T-helper 17 cell (primary cell): ENCODE measurements around the gene SLC24A4. TPM values are rescaled to one million over a fixed set of nuclear protein-coding genes. Genes with fewer than 3 reads are reported as not detected.
A peak's percentile ranks its signal among the peaks of the same experiment; 100 is the strongest.

Experiments used
- ATAC-seq: fragments of 150-1000 bp; cut with Tn5 transposase; 2 replicates; pipeline ENCODE4 v1.10.0; 2021; ENCODE audit warnings: mild to moderate bottlenecking, moderate library complexity
- DNase-seq, 3 donors: peaks; one replicate each; pipeline versions ENCODE4 v3.0.0 to v3.0.0-alpha.2; 2020 to 2021
- H3K9me3 ChIP-seq: one replicate; pipeline ENCODE4 v1.7.0; 2013; ENCODE audit warnings: low read length, mild to moderate bottlenecking; ENCODE audit not compliant: control insufficient read depth, poor library complexity, severe bottlenecking
- H3K27ac Mint-ChIP-seq: one replicate; pipeline ENCODE4 v1.8.0; 2022; ENCODE audit warnings: mild to moderate bottlenecking, moderate library complexity, mixed read lengths
- H3K27me3 Mint-ChIP-seq: one replicate; pipeline ENCODE4 v1.8.0; 2022; ENCODE audit warnings: mixed read lengths
- H3K36me3 Mint-ChIP-seq: one replicate; pipeline ENCODE4 v1.8.0; 2022; ENCODE audit warnings: low read depth, mixed read lengths
- H3K4me1 Mint-ChIP-seq: one replicate; pipeline ENCODE4 v1.8.0; 2022; ENCODE audit warnings: mild to moderate bottlenecking, mixed read lengths
- H3K4me3 Mint-ChIP-seq: one replicate; pipeline ENCODE4 v1.8.0; 2022; ENCODE audit warnings: mild to moderate bottlenecking, moderate library complexity, mixed read lengths
- total RNA-seq, 4 donors: library from RNA in 2 of 4; stranded (reverse) in 2 of 4; gene quantifications; one replicate each; pipeline ENCODE4 v1.2.3 and lab custom pipeline; 2022 to 2026

The SLC24A4 gene
- total RNA-seq, 2 donors from 2014 or later = 0.55 to 2.0 TPM

DNA sequence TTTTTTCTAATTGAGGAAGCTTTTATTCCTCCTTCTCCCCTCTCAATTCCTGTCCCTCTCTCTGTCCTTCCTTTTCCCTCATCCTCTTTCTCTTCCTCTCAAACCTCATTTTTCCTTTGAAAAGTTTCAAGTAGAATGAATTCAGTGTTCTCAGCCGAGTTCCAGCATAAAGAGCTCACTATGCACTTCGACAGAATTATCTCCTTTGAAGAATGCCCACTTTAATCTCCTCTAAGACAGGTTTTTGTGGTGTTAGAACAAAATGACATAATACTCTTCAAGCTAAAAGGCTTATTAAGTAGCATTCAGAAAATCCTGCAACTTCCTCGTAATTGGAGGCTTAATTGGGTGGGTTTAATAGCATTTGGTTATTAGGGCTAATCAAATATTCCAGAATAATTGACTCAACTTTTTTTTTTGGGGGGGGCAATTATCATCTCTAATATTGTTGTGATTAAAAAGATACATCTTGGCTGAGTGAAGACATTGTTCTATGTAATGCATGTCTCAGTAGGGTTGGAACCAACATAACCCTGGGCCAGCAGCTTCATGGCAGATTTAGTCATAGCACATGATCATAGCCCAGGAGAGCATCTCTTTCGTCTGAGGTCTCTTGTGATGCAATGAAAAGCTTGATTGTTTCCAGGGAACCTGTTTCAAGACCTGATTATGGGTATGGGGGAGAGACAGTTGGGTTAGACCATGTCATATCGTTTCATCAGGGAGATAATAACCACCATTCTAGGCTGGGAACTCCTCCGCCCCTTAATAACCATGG is 25.0 kb upstream of the SLC24A4 start:
- Mint-ChIP-seq H3K4me1 (peaks cover 5% of the 10 kb centered on the region), H3K36me3 (no peaks in the 10 kb centered on the region), H3K27me3 (peaks cover 77% of the 10 kb centered on the region), H3K4me3 (no peak overlapping the region), H3K27ac (no peak overlapping the region)
- no peak for DNase-seq
- no peaks in the 10 kb centered on the region for H3K9me3 ChIP-seq
- no peak for ATAC-seq

DNA sequence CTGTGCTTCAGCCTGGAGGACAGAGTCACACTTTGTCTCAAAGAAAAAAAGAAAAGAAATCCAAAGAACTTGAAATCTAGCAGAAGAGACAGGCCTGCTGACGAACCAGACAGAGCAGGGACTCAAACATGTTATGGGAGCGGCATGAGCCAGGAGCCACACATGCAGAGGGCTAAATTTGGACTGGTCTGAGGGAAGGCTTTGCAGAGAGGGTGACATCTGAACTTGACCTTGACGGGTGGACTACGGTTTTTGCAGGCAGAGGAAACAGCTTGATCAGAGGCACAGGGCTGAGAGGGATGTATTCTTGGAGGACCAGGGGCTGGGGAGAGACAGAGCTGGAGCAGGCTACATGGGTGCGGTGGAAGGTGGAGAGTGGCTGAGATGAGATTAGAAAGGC is 20.5 kb upstream of the SLC24A4 start:
- DNase-seq (no peak), ATAC-seq (no peak)
- Mint-ChIP-seq H3K36me3 (peaks cover 2% of the 10 kb centered on the region), H3K4me3 (no peak overlapping the region), H3K4me1 (peaks cover 5% of the 10 kb centered on the region), H3K27me3 (peaks cover 62% of the 10 kb centered on the region), H3K27ac (peak overlapping the region; percentile 34)
- no peaks in the 10 kb centered on the region for H3K9me3 ChIP-seq

DNA sequence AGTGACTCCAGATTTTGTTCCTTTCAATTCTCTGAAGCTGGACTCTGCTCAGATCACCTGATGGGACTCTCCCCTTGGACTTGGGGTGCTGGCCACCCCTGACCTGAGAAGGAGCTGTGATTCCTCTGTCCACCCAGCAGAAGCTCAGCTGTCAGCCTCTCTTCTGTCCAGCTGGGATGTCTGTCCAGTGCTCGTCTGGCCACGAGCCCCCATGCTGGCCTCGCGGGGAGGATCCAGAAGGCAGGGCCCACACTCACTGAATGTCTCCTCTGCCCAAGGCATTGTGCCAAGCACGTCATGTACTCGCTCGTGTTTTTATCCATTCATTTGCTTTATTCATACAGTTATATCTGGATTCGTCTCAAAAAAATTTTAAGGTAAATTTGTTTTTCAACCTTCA is 14.2 kb upstream of the SLC24A4 start:
- H3K4me1 Mint-ChIP-seq = no peaks in the 10 kb centered on the region
- H3K9me3 ChIP-seq = no peaks in the 10 kb centered on the region
- no peak for ATAC-seq
- H3K4me3 Mint-ChIP-seq = no peak overlapping the region
- no peak overlapping the region for H3K27ac Mint-ChIP-seq
- peaks cover 2% of the 10 kb centered on the region for H3K36me3 Mint-ChIP-seq
- H3K27me3 Mint-ChIP-seq = peaks cover 20% of the 10 kb centered on the region
- no peak for DNase-seq

DNA sequence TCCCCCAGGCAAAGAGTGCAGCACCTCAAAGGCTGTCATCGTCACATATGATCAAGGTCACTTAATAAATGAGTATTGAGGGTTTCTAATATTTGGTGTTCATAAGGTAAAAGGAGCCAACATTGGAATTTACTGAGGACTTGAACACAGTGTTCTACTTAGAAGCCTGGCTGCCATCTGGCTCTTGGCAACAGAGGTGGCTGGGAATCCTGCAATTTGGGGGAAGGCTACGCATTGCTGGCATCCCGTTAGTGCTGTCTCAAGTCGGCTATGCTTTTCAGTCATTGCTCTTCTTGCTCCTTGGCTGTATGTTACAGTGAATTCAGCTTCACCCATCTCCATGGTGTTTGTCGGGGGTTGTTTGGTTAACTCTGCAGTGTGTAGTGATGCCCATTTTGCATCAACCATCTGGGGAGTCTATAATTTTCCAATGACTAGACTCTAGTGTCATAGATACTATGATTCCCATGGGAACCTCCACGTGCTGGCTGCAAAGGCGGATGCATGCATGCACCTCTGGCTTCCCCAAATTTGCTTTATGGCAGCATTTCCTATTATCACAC is 12.9 kb upstream of the SLC24A4 start:
- DNase-seq (no peak), ATAC-seq (no peak)
- Mint-ChIP-seq H3K27me3 (peaks cover 20% of the 10 kb centered on the region), H3K4me1 (no peaks in the 10 kb centered on the region), H3K36me3 (peaks cover 2% of the 10 kb centered on the region), H3K27ac (no peak overlapping the region), H3K4me3 (no peak overlapping the region)
- no peaks in the 10 kb centered on the region for H3K9me3 ChIP-seq

DNA sequence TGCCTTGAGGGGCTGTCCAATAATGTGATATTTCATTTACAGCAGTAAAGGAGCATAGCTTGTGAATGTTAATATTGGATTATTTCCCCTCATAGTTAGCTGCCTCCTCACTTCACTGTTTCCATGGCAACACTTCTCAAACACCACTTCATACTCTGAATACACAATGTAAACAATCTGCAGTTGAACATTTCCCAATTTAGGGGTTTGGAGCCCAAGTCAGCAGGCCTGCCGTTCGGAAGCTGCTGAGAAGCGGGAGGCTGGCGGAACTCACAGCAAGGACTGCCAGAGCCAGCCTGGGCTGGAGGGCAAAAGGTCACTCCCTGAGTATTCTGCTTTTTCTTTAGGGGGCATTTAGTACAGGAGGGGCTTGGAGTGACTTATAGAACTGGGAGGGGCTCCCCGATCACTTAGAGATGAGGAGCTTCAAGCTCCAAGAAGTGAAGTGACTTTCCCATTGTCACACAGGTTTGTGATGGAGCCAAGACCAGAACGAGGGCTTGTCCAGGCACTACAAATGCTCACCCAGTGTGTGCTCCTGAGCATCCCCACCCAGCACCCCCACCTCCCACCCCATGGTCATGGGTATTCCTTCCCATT is 12.1 kb upstream of the SLC24A4 start:
- no peak overlapping the region for H3K27ac Mint-ChIP-seq
- DNase-seq (no peak), ATAC-seq (no peak)
- H3K27me3 Mint-ChIP-seq = peaks cover 13% of the 10 kb centered on the region
- no peak overlapping the region for H3K4me3 Mint-ChIP-seq
- H3K36me3 Mint-ChIP-seq = peaks cover 2% of the 10 kb centered on the region
- no peaks in the 10 kb centered on the region for H3K4me1 Mint-ChIP-seq
- no peaks in the 10 kb centered on the region for H3K9me3 ChIP-seq

DNA sequence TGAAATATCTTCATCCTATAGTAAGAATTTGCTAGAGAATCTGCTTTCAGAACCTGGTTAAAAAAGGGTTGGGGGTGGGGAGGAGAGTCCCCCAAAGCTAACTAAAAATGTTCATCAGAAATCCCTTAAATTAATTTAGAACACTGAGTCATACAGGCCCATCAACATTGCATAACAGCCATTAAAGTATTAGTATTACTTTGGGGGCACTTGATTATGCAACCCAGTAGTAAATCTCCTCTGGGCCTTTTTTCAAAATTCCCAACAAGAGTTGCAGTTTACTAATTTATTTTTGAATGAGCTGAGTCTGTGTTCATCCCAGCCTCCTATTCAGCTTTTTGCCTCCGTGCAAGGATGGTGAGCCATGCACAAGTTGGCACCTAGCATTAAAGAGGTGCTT is 8.8 kb upstream of the SLC24A4 start:
- peaks cover 4% of the 10 kb centered on the region for H3K9me3 ChIP-seq
- H3K27ac Mint-ChIP-seq = no peak overlapping the region
- H3K4me3 Mint-ChIP-seq = no peak overlapping the region
- H3K4me1 Mint-ChIP-seq = no peaks in the 10 kb centered on the region
- no peak for DNase-seq
- H3K27me3 Mint-ChIP-seq = peaks cover 11% of the 10 kb centered on the region
- ATAC-seq = no peak
- no peaks in the 10 kb centered on the region for H3K36me3 Mint-ChIP-seq

DNA sequence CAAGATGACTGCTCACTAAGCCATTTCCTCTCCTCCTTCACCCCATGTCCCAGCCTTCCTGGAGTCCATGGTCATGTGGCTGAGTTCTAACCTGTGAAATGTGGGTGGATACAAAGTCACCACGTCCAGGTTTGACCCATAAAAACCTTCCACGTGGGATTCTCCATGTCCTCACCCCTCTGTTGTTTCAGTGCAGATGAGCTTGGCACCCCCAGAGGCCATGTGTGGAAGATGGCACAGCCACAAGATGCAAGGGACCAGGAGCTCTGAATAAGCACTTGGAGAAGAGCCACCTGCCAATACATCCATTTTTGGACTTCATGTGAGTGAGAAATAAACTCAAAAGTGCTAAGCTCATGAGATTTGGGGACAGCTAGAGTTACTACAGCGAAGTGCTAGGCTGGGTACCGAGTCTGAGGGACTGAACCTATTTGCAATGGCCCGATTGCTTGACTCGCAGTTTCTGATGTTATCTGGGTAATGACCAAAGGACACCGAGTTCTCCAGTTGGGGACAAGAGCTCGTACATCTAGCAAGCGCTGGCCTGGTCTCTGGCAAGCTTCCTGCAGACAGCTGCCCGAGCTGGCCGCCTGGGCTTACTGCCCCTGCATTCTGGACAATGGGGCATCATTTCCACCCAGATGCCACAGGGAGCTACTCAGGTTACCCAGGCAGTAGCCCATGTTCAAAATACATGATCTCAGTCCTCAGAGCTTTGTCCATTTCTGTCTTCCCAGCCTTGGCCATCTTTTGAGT is 7.7 kb upstream of the SLC24A4 start:
- no peaks in the 10 kb centered on the region for H3K36me3 Mint-ChIP-seq
- no peak overlapping the region for H3K4me3 Mint-ChIP-seq

DNA sequence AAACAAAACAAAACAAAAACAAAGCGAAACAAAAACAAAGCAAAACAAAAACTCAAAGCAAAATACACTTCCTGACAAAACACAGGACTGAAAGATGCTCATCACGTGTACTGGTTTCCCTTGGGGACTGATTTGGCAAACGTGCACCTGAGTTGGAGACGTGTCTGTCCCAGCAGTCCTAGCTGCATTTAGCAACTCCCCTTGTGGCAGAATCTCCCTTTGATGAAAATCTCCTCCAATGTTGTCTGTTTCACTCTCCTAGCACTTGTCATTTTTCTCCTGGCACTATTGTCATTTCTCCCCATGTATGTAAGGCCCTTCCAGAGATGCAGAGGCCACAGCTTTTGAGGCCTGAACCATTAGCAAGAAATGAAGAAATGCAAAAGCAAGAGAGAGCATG is 6.8 kb upstream of the SLC24A4 start:
- no peaks in the 10 kb centered on the region for H3K4me1 Mint-ChIP-seq
- no peak overlapping the region for H3K4me3 Mint-ChIP-seq
- ATAC-seq (no peak), DNase-seq (no peak)
- no peak overlapping the region for H3K27ac Mint-ChIP-seq
- H3K9me3 ChIP-seq = peaks cover 4% of the 10 kb centered on the region
- H3K27me3 Mint-ChIP-seq = peaks cover 17% of the 10 kb centered on the region
- H3K36me3 Mint-ChIP-seq = no peaks in the 10 kb centered on the region

More for the DNA sequence above, 7.7 kb upstream of the SLC24A4 start:
- DNase-seq (no peak), ATAC-seq (no peak)
- peaks cover 4% of the 10 kb centered on the region for H3K9me3 ChIP-seq
- H3K27me3 Mint-ChIP-seq = peaks cover 19% of the 10 kb centered on the region
- no peak overlapping the region for H3K27ac Mint-ChIP-seq
- H3K4me1 Mint-ChIP-seq = no peaks in the 10 kb centered on the region

DNA sequence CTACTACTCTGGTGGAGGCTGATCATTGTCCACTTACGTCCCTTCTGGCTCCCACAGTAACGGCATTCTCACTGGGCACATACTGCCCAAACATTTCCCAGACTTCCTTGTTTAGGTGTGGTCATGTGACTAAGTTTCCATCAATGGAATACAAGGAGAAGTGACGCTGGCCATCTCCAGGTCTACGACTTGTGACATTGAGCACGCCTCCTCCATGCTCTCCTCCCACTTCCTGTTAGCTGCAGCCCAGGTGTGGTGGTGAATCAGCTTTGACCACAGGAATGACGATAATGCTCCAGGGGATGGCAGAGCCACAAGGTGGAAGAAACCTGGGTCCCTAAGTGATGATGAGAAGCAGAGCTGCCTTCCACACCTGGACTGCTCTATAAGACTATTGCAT is 6.0 kb upstream of the SLC24A4 start:
- ATAC-seq (no peak), DNase-seq (no peak)
- no peaks in the 10 kb centered on the region for H3K36me3 Mint-ChIP-seq
- no peak overlapping the region for H3K4me3 Mint-ChIP-seq
- no peak overlapping the region for H3K27ac Mint-ChIP-seq
- H3K9me3 ChIP-seq = peaks cover 4% of the 10 kb centered on the region
- H3K4me1 Mint-ChIP-seq = no peaks in the 10 kb centered on the region
- peaks cover 24% of the 10 kb centered on the region for H3K27me3 Mint-ChIP-seq

DNA sequence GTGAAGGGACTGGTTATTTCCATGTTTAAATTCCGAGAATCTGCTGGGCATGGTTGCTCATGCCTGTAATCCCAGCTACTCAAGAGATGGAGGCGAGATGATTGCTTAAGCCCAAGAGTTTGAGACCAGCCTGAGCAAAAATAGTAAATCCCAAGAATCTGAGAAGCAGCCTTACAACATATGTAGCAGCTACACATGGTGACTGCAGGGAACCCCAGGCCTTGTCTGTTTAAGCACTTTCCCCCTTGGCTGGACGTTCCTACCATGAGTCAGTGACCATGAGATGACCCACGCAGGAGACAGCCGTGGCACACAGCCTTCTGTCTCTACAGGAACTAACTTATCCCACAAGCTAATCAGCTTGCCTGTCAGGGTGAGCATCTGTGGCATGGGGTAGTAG is 5.5 kb upstream of the SLC24A4 start:
- peaks cover 4% of the 10 kb centered on the region for H3K9me3 ChIP-seq
- Mint-ChIP-seq H3K4me1 (no peaks in the 10 kb centered on the region), H3K27ac (no peak overlapping the region), H3K4me3 (no peak overlapping the region), H3K36me3 (no peaks in the 10 kb centered on the region), H3K27me3 (peaks cover 30% of the 10 kb centered on the region)
- DNase-seq (no peak), ATAC-seq (no peak)

DNA sequence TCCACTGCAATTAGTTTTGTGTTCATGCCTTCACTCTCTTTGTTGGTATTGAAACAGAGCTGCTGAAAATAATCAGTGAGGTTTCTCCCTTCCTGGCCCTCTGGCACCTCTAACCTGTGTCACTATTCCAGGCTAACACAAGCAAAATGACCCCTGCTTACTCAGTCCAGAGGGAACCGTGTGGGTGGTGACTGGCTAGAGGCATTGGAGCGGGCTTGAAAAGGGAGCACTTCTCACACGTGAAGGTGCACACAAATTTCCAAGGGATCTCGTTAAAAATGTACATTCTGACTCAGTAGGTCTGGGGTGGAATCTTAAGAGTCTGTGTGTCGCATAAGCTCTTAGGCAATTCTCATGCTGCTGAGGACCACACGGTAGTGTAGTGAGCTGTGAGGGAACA is 1.3 kb upstream of the SLC24A4 start:
- no peak for ATAC-seq
- Mint-ChIP-seq H3K4me1 (peaks cover 2% of the 10 kb centered on the region), H3K36me3 (no peaks in the 10 kb centered on the region), H3K4me3 (no peak overlapping the region), H3K27me3 (peaks cover 56% of the 10 kb centered on the region), H3K27ac (no peak overlapping the region)
- H3K9me3 ChIP-seq = peaks cover 4% of the 10 kb centered on the region
- DNase-seq = no peak

DNA sequence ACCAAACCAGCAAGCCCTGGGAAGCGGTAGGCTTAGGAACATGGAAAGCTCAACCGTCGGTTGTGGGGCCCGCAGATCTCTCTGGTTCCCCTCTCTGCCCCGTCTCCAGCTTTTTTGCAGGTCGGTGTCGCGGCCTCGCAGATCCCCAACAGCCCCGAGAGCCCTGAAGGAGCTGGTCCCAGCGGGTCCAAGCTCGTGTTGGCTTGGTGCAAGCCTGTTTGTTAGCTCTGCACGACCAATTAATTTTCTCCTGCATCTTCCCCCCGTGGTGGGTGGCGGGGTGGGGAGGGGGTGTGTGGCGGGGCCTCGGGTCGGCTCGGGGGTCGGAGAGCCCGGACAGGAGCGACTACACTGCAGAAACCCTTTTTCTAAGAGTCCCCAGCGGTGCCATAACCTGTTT is 449 bp upstream of the SLC24A4 start:
- no peaks in the 10 kb centered on the region for H3K36me3 Mint-ChIP-seq
- H3K4me1 Mint-ChIP-seq = peaks cover 2% of the 10 kb centered on the region
- H3K9me3 ChIP-seq = peaks cover 4% of the 10 kb centered on the region
- no peak for ATAC-seq
- H3K27me3 Mint-ChIP-seq = peaks cover 59% of the 10 kb centered on the region
- DNase-seq = no peak
- H3K27ac Mint-ChIP-seq = no peak overlapping the region
- peak overlapping the region; percentile 52 for H3K4me3 Mint-ChIP-seq
